Stimulated activated CD4-positive, alpha-beta T cell treated with anti-CD3 and anti-CD28 coated beads, Interleukin-2, amount 100 ng/mL, for 24 hours (primary cell): Measurements from ENCODE around the gene MSANTD1.

ENCODE experiments used
- DNase-seq, 2 donors: peaks; one replicate each; pipeline ENCODE4 v3.0.0-alpha.2; 2020

Gene MSANTD1

DNA sequence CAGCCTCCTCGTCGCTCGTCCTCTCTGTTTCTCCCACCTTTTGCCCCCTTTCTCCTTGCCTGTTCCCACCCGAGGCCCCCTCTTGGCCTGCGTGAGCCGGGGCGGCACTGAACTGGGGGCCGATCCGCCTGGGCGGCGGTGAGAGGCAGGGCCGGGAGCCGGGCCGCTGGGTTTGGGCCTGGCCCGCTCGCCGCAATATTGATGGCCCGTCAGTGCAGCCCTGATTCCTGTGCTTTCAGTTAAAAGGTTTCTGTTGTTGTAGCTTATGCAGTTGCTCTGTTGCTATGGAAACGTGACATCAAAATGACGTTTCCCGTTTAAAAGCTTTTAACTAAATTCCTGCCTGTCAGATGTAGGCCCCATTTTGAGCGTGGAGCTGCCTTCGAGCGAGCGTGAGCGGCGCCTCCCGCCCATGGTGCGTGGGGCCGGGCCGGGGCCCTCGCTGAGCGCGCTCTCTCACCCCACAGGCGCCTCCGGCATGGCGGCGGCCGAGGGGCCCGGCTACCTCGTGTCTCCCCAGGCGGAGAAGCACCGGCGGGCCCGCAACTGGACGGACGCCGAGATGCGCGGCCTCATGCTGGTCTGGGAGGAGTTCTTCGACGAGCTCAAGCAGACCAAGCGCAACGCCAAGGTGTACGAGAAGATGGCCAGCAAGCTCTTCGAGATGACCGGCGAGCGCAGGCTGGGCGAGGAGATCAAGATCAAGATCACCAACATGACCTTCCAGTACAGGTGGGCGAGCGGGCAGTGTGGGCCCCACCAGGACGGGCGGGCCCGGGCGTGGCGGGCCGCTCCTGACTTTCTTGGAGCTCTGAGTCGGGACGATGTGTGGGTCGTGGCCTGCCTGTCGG, at the start of gene MSANTD1:
MSANTD1 (plus strand) TSS at position 349 of the 851 bp plus-strand sequence; CDS start at position 413, 64 bp downstream.
- DNase-seq = no peak

DNA sequence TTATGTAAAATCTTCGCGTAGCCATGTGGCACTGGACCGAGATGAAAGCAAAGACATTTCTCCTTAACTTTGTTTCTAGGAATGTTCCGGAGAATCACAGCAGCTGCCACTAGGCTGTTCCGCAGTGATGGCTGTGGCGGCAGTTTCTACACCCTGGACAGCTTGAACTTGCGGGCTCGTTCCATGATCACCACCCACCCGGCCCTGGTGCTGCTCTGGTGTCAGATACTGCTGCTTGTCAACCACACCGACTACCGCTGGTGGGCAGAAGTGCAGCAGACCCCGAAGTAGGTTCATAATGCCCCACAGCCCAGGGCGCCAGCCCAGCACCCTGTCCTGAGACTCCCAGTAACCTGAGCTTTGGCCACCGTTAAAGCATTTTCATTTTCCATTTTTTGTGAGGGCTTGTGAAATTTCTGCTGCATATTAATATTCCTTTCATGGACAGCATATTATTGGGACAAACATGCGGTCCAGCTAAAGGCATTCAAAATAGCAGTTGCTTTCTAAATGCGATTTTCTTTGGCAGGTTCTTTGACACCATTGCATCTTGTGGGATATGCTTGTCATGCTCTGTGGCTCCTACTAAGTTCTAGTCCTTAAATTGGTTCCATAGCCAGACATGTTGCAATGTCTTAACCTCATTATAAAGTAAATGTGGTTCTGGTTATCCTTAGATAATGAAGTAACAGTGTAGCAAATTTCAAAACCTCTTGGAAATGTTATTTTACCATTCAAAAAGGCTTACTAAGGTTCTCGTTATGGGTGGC, 49.1 kb upstream of the MSANTD1 start:
- DNase-seq = no peak

DNA sequence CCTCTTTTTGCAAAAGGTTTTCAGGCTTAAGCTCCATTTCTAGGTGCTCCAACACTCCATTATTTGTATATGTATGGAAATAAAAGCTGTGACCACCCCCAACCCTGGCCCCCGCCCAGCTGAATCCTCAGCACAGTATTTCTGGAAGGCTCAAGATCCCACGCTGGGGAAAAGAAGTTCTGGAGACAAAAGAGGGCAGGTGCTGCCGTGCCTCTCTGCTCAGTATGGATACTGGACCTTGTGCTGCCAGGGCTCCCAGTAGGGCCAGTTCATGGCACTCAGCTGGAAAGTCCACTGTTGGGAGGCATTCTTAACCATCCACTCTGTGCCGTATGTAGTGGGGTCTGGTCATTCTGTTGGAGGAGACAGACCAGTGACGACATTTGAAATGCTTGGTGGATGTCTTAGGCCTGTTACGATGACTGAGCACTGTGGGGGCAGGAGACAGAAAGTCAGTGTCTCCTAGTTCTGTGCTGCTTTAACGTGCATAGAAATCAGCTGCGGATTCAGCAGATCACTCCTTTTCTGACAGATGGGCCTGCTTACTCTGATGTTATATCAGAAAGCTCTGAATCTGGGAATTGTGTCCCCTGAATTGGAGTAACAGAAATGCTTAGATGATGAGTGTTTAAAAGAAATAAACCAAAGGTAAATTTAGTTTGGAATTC, 48.4 kb upstream of the MSANTD1 start:
- DNase-seq = no peak

DNA sequence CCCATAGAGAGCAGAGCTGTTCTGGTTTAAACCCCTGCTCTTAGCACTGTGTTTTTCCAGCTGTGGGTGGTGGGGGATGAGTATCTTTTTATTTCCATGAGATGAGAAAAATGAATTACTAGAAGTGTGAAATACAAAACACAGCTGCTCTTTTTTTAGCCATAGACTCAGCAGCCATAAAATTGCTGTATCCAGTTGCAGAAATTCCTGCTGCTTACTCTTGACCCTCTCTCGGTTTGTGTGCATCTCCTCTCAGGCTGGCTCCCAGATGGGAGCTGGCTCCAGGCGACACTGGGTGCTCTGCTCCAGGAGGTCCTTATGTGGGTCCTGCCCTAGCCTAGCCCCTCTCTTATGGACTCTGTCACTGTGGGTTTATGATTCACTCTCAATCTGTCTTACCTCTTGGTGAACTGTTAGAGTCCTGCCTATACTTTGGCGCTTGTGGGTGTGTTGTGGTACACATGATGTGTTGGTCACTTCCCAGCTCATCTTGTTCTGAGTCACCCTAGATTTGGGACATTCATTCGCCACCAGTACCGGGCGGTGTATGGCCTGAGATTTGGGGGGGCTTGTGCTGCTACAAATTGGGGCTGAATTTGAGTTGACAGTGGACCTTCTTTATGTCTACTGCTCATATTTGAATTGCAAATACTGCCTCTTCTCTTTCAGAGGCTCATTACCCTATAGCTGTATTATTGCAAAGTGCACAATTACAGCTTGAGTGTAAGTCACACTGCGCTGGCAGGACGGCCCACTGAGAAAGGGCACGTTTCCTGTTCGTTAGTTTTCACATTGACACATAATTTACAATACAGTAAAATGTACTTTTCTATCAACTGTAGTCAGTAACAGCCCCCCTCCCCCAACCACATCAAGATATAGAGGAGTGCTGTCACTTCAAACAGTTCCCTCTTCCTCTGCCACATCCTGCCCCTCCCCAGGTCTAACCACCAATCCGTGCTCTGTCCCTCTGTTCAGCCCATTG, 46.9 kb upstream of the MSANTD1 start:
- DNase-seq = peak; percentile 58 to 64

DNA sequence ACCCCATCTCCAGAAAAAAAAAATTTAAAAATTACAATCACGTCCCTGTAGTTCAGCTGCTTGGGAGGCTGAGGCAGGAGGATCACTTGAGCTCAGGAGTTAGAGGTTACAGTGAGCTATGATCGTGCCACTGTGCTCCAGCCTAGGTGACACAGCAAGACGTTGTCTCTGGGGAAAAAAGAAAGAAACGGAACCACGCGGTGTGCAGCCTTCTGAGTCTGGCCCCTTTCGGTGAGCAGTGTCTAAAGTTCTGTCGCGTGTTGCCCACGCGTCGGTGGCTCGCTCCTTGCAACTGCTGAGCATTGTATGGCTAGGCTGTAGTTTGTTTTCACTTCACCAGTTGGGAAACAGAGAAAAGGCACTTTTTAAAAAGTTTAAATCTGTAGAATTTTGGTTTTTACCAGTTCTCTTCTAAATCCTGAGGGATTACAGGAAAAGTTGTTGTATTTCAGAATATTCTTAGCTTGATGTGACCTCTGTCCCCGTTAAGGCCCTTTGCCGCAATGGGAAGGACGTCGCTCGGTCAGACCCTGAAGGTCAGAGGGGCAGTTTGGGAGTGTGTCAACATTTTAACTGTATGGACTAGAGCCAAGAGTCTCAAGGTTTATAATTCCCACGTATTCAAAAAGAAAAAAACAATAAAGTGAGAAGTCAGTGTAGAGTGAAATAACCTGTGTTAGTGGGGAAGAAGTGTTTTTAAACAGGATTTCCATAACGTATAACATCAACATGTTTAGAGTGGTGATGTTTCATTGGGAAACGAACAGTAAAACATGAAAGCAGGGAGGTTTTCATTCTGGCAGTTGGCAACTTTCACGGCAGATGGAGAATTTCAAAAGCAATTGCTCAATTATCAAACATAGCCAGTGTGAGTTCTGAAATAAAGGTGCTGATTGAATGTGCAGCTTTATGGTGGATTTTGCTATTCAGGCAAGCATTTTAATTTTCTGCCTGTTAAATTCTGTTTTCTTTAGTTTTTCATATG, 45.8 kb upstream of the MSANTD1 start:
- DNase-seq = peak; percentile 48 to 51

DNA sequence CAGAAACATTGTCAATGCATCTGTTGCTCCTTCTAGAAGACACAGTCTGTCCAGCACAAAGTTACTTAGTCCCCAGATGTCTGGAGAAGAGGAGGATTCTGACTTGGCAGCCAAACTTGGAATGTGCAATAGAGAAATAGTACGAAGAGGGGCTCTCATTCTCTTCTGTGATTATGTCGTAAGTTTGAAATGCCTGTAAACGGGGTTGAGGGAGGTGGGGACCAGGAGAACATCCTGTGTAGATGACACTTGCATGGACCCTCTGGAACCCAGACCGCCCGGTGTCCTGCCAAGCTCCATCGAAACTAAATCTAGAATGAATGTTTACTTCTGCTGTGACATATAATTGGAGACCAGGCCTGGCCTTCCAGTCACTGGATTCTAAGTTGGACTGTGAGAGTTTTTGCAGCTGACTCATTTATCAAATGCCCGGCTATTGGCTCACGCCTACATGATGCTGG, 45.0 kb upstream of the MSANTD1 start:
- no peak for DNase-seq

DNA sequence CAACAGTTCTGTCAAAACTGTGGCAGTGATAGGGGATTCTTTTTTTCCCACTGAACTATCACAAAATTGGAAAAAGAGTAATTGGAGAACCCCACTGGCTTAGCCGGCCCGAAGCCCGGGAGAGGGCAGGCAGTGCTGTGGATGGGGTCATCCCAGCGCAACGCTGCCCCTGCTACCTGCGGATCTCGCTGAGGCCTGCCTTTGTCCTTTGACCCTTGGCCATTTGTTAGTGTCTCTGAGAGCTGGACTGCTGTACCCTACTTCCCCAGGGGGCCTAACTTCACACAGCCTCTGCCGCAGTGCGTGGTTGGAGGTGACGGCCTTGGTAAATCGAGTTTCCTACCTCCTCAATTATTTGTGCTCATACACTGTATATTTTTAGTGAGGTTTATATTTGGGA, 43.0 kb upstream of the MSANTD1 start:
- DNase-seq = no peak

DNA sequence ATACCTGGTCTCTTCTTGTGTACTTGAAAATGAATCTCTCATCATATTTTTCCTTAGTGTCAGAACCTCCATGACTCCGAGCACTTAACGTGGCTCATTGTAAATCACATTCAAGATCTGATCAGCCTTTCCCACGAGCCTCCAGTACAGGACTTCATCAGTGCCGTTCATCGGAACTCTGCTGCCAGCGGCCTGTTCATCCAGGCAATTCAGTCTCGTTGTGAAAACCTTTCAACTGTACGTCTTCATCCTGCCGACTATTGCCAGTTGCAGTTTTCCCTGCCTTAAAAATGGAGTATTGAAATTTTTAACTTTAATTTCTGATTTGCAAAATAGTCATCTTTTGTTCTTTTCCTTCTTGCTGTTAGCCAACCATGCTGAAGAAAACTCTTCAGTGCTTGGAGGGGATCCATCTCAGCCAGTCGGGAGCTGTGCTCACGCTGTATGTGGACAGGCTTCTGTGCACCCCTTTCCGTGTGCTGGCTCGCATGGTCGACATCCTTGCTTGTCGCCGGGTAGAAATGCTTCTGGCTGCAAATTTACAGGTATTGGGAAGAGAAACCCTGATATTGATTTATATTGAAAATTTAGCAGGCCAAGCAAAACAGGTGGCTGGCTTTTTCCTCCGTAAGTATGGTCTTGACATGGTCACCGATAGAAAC, 42.4 kb upstream of the MSANTD1 start:
- no peak for DNase-seq

DNA sequence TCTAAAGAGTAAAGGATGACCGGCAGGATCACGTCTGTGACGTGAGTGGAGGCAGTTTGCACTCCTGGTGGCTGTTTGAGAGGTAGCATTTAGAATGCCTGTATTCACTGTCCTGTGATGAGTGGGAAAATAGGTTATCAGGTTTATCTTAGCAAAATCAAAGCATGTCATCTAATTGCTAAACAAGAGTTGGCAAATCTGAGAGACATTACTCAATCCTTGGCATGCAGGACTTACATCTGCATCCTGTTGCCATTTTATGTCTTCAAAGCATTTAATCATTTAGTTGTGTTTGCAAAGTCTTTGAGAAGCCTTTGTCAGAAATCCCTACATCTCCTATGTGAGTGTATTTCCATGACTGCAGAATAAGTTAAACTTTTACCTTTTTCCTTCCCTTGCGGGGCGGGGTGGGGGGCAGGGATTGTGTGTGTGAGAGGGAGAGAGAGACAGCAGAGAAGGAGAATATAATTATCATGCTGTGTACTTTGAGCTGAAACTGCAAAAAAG, 41.4 kb upstream of the MSANTD1 start:
- no peak for DNase-seq

DNA sequence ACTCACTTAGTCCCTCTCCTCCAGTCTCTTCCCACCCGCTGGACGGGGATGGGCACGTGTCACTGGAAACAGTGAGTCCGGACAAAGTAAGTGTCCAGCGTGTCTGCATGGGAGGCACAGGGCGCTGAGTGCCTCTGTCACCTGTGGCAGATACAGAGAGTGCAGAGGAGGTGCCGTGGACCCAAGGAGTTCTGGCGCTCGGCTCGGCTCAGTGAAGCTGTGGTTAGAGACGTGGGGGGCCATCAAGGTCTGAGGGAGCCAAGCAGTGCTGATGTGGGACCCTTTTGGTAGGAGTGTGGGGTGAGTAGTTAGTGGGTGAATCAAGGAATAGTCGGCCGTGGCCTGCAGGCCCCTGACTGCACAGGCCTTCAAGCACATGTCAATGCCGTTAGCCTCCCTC, 40.1 kb upstream of the MSANTD1 start:
- no peak for DNase-seq

DNA sequence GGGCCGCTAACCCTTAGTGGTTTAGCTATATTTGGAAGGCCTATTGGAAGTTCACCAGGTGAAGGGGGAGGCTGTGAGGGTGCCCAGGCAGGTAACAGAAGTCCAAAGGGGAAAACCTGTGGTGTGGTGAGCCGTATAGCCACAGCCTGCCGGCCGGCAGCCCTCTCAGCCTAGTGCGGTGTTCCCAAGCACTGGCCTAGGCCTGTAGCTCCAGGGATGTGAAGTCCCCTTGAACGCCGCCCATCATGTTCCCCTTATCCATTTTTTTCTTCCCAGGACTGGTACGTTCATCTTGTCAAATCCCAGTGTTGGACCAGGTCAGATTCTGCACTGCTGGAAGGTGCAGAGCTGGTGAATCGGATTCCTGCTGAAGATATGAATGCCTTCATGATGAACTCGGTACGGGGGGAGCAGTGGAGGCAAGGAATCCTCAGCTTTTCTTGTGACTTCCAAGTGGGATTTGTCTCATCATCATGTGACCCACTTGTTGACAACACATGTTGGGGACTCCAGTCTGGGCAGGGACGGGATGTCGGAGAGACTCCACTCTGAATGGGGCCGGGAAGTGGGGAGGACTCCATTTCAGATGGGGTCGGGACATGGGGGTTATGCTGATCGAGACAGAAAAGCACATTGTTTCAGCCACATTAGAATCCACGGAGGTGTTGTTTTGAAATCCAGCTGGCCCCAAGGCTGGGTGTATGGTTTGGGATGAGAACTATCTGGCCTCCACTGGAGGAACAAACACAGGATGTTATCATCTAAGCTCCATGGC, 39.2 kb upstream of the MSANTD1 start:
- no peak for DNase-seq

DNA sequence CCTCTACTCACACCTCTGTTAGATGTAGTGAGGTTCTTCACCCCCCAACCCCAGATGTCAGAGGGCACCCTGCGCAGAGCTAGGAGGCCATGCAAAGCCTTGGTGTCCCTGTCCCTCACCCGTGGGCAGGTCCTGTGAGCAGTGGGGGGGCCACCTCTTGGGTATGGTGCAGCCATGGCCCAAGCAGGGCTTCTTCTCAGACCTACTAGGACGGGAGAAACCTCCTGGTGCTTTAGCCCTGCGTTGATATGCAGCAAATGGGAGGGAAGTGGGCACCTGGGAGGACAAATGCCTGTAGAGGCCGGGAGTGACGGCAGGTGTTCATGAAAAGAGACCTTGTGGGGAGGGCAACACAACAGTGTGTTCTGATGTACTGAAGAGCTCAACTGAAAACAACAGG, 38.5 kb upstream of the MSANTD1 start:
- DNase-seq = no peak

DNA sequence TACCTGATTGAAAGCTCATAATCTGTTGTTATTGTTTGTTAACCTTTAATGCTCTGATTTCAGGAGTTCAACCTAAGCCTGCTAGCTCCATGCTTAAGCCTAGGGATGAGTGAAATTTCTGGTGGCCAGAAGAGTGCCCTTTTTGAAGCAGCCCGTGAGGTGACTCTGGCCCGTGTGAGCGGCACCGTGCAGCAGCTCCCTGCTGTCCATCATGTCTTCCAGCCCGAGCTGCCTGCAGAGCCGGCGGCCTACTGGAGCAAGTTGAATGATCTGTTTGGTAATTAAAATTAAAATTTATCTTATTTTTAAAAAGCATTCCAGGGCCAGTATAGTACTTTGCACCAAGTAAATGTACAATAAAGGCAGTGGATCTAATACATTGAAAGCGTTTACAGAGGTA, 37.1 kb upstream of the MSANTD1 start:
- DNase-seq = no peak

DNA sequence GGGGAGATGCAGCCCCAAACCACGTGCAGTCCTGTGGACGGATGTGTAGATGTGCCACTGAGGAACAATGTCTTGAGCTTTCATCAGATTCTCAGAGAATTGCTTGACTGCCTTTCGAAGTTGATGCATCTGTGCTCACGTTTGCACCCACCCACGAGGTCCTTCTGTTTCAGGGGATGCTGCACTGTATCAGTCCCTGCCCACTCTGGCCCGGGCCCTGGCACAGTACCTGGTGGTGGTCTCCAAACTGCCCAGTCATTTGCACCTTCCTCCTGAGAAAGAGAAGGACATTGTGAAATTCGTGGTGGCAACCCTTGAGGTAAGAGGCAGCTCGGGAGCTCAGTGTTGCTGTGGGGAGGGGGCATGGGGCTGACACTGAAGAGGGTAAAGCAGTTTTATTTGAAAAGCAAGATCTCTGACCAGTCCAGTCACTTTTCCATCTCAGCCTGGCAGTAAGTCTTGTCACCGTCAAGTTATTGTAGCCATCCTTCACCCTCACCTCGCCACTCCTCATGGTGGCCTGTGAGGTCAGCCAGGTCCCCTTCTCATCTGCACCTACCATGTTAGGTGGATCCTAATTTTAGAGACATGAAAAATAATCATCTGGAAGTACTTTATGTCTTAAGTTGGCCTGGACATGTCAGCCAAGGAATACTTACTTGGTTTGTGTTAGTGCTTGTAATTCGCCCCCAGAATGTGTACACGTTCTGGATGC, 36.4 kb upstream of the MSANTD1 start:
- no peak for DNase-seq

DNA sequence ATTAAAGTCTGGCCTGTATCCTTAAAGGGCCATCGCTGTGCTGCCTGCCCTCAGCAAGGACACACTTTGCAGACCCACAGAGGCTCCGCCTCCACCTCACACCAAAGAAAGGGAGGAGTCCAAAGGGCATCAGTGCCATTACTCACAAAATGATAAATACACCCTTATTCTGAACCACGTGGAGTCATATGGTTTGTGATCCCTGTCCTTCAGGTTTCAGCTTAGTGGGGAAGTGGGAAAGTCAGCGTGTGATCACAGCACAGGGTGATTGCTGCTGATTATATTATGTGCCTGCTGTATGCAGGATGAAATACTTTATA, 35.9 kb upstream of the MSANTD1 start:
- no peak for DNase-seq

DNA sequence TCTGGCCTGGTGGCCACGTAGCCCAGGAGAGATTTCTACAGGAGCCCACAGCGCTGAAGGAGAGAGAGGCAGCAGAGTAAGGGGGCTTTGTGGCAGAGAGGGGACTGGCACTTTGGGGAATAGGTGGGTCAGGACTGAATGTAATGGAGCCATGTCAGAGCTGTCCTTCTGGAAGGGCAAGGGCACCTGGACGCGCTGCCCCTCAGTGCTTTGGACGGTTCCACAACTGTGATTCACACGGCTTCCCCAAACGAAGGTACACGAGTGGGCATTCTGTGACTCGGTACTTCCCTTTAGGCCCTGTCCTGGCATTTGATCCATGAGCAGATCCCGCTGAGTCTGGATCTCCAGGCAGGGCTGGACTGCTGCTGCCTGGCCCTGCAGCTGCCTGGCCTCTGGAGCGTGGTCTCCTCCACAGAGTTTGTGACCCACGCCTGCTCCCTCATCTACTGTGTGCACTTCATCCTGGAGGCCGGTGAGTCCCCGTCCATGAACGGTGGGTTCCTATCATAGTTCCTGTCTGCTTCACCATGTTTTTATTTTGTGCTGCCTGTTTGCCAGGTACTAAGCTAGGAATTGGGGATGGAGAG, 35.2 kb upstream of the MSANTD1 start:
- DNase-seq = no peak

DNA sequence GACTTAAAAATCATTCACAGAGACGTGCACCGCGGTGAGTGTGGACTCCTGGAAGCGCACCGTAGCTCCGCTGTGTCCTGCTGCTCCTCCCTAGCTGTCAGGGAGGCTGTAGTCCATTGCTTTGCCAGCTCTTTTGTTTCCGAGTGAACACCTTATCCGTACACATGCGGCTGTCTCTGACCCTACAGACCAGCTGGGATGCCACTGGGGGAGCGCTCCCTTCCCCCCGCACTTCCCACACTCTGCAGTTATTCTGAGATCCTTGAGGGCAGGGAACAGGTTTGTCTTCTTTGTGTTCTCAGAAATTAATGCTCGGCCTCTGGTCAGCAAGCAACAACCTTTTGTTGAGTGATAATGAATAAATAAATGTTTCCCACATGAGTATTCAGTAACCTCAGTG, 33.7 kb upstream of the MSANTD1 start:
- DNase-seq = no peak

DNA sequence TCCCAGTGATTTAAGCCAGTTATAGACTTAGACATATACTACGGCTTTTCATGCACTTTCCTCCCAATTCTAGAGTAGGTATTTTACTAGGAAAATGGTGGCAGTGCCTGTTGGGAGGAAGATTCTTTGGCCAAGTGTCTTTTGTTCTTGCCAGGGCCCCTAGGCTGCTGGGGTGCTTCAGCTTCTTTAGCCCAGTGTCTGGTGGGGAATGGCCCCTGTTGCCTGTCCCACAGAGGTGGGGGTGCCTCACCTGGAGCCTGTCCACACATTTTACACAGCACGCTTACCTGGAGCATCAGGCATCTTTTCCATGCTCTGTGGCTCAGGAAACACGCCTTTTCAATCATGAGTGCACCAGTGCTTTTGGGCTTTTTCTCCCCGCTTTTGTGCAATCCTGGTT, 33.2 kb upstream of the MSANTD1 start:
- no peak for DNase-seq
